ENCODE measurements around the gene NEK1.

The NEK1 gene

DNA sequence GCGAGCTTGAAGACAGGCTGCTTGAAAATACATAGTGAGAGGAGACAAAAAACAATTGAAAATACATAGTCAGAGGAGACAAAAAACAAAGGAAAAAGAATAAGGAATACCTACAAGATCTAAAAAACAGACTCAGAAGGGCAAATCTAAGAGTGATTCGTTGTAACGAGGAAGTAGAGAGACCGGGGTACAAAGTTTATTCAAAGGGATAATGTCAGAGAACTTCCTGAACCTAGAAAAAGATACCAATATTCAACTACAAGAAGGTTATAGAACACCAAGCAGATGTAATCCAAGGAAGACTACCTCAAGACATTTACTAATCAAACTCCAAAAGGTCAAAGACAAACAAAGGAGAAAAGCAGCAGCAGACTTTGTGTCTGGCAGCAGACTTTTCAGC lies 165.6 kb downstream of the NEK1 start:
- no peak overlapping the region for H3K27ac ChIP-seq
- TF ChIP-seq ZFX (IDR thresholded peaks at IDR 0.05; ENCODE audit: borderline replicate concordance) = no peak
- TF ChIP-seq CTCF (IDR thresholded peaks at IDR 0.05) = no peak

GRCh38 chr4:169443748-169444147 lies 168.6 kb downstream of the NEK1 start:
- TF ChIP-seq CTCF (IDR thresholded peaks at IDR 0.05) (no peak), ZFX (IDR thresholded peaks at IDR 0.05; ENCODE audit: borderline replicate concordance) (no peak)
- H3K27ac ChIP-seq = no peak overlapping the region

GRCh38 chr4:169440446-169440845 lies 171.9 kb downstream of the NEK1 start:
- no peak for TF ChIP-seq CTCF (IDR thresholded peaks at IDR 0.05)
- no peak for TF ChIP-seq ZFX (IDR thresholded peaks at IDR 0.05; ENCODE audit: borderline replicate concordance)
- no peak overlapping the region for H3K27ac ChIP-seq

GRCh38 chr4:169439244-169439643 lies 173.1 kb downstream of the NEK1 start:
- H3K27ac ChIP-seq = peak overlapping the region; percentile 47
- no peak for TF ChIP-seq ZFX (IDR thresholded peaks at IDR 0.05; ENCODE audit: borderline replicate concordance)
- TF ChIP-seq CTCF (IDR thresholded peaks at IDR 0.05) = no peak

DNA sequence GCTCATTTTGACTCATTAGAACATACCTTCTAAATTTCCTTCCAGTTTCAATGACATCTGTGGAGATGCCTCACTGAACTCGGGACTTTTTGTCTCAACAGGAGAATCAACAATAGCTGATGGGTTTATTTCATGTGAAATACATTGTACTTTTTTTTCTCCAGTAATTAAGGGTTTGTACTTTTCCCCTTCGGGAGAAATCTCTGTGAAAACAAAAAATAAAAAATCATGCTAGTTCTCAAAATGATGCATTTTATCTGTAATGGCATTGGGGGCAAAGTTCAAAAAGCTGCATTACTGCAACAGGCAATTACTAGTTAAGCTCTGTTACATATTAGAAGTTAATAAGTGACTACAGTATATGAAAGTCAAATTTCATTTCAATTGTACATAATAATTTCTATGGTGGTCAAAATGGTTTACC lies 174.3 kb downstream of the NEK1 start:
- TF ChIP-seq ZFX (IDR thresholded peaks at IDR 0.05; ENCODE audit: borderline replicate concordance) (no peak), CTCF (IDR thresholded peaks at IDR 0.05) (no peak)
- H3K27ac ChIP-seq = no peak overlapping the region; the same call in 1 of the 2 replicates

- H3K27ac ChIP-seq = no peak overlapping the region
These were observed 174.9 kb downstream of the NEK1 start for GRCh38 chr4:169437299-169438047.

More at GRCh38 chr4:169437299-169438047, 174.9 kb downstream of the NEK1 start:
- TF ChIP-seq CTCF (IDR thresholded peaks at IDR 0.05) (no peak), ZFX (IDR thresholded peaks at IDR 0.05; ENCODE audit: borderline replicate concordance) (no peak)
